Prostate gland (tissue), 2 donors: ENCODE results near the gene GNAS-AS1.

Source experiments
- CTCF ChIP-seq, 4 experiments: fragments of 200-600 bp in 2 of 4; fragments of 450-650 bp in 2 of 4; sonication (generic) in 2 of 4; IDR thresholded peaks; 1 replicate in 3 of 4; 2 replicates in 1 of 4; pipeline ENCODE4 v1.5.1; 2016 to 2019; ENCODE audit warnings: antibody characterized with exemption in 4 of 4, mild to moderate bottlenecking in 2 of 4, moderate library complexity in 2 of 4
- POLR2A ChIP-seq: fragments of 450-650 bp; IDR thresholded peaks from one replicate; pipeline ENCODE4 v1.6.1; 2016; ENCODE audit warnings: antibody characterized with exemption, mild to moderate bottlenecking

GRCh38 chr20:58826271-58826670 is 24.4 kb downstream of the GNAS-AS1 start:
- TF ChIP-seq CTCF (IDR thresholded peaks at IDR 0.05), result no peak
- no peak for TF ChIP-seq POLR2A
